ENCODE data around the gene ZNF70. TPM values are rescaled to one million over a fixed set of nuclear protein-coding genes. Genes with fewer than 3 reads are reported as not detected.

Gene ZNF70
- total RNA-seq, 1 donor from 2014 or later, result 7.8 TPM

DNA sequence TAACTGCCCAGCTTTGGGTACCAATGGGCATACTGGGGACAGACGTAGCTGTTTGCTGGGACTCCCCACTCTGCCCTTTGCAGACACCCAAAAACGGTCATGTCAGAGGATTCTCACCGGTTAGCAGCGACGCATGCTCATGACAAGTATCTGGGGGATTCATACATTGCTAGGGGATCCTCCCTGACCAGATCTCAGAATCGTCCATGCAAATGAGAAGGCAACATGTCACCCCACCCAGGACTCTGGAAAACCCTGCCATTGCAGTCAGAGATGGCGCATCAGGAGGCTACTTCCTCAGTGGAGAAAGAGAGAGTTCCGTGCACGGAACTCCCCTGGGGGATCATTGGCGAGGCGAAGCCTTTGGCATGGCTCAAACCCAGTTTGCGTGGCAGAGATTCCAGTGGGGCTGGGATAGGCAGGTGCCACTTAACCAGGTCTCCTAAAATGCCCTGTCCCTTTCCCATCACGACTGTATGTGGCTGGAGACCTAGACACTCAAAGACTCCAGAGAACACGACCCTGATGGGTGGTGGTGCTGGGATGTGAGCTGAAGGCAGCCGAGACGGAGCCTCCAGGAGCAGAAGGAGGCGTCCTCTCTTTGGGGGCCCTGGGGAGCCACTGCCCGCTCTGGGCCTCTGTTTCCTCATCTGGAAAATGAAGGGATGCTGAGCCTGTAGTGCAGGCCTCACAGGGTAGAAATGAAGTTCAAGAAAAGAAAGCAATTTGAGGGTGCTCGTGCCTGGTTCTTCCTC is 55.2 kb downstream of the ZNF70 start:
- DNase-seq (ENCODE audit: low spot score), result peak; percentile 69

DNA sequence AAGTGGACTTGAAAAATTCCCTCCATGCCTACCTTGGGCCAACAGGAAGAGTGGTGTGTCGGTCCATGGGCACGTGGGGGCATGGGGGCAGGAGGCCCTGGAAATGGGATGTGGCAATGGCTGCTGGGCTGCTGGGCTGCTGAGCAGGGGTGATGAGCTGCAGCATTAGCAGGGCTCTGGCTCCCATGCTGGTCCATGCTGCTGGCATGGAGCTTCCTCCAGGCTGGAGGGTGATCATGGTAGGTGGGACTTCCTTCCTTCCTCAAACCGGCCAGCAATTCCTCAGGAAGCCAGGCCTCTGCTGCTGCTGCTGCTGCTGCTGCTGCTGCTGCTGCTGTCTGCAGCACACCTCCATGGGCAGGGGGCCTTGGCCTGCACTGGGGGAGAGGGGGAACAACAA is 55.8 kb downstream of the ZNF70 start:
- peak; percentile 39 for DNase-seq (ENCODE audit: low spot score)

DNA sequence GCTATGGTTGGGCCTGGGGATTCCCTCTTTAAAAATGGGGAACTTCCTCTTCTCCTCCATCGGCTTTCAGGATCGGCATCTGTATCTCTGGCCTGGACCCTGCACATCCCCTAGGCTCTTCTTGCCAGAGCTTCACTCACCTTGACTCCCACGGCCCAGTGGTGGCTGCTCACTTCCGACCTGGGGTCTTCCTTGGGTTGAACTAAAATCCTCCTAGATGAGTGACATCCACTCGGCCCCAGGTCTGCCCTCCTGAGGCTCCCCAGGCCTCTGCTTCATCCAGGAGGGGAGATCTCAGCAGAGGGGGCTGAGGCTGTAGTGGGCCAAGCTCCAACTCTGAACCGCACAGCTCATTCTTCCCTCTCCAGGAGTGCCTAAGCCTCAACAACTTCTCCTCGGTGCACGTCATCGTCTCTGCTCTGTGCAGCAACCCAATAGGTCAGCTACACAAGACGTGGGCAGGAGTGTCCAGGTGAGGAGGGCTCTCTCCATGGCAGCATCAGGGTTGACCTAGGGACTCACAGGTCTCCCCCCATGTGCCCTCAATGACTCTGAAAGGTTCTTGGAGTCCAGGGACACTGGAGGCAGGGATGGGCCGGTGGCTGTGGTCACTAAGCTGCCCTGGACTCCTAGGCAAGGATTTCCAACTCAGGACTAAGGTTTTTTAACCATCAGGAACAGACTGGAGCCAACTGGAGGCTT is 56.8 kb downstream of the ZNF70 start:
- DNase-seq (ENCODE audit: low spot score), result peak; percentile 81

DNA sequence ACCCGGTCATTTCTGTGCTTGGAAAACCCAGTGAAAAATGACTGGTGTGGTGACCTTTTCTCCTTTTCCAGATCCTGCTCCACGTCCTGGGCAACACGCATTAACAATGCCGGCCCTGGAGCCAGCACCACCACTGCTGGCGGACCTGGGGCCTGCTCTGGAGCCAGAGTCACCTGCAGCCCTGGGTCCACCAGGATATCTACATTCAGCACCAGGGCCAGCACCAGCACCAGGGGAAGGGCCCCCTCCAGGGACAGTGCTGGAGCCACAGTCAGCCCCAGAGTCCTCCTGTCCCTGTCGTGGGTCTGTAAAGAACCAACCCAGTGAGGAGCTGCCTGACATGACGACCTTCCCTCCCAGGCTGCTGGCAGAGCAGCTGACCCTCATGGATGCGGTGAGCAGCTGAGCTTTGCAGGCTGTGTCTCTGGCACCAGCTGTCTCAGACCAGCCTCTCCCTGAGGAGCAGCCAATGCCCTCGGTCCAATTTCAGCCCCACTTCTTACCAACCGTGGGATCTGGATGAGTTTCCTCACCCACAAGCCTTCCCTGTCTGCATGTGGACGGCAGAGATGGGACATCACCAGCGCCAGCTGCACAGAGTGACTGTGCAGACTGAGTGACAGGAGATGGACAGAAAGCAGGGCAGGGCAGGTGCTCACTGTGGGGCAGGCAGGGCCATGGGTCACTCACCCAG is 58.2 kb downstream of the ZNF70 start:
- DNase-seq (ENCODE audit: low spot score), result peak; percentile 71

DNA sequence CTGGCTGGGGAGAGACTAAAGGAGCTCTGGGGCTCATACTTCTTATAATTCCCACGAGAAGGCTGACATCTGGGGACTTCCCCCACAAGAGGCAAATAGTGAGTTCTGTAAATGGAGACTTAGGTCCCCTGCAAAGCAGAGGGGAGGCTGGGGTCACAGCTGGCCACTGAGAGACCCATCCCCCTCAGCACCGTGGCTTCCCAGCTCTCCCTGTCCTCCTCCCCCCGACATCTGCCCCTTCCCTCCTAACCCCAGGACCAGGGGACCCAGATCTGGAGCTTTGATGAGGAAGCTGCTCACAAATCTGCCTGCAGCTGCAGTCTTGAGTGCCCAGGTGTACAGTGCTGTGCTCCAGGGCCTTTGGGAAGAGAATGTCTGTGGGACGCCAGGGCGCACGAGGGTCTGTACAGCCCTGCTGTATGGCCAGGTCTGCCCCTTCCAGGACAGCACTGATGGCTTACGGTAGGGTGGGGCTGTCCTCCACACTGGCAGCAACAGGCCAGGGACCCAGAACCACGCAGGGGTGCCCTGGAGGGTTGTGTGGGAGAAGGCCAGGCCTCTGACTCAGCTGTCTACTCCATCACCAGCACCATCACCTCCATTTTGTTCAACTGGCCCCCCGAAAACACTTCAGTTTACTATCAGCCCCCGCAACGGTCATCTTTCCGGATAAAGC is 59.0 kb downstream of the ZNF70 start:
- peak; percentile 62 for DNase-seq (ENCODE audit: low spot score)

DNA sequence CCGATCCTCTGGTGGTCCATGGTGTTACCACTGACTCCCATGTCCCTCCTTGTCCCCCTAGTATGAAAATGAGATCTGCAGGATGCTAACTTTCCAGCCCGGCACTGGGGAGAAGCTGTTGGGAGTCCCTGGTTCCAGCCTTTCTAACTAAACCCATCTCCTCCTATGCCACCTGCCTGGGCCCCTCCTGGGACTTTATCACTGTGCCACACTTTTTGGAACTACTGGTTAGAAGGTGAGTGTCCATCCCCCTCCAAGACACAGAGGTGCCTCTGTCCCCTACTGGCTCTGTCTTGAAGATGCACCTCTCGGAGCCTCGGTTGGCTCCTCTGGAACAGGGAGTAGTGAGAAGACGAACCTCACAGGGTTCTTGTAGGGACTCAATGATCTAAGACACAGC is 60.2 kb downstream of the ZNF70 start, which contains the start of gene RGL4:
Gene RGL4, plus strand, starts transcription at position 301 of the 400 bp plus-strand sequence. CDS start 1,018 bp downstream, outside the sequence.
- DNase-seq (ENCODE audit: low spot score), result peak; percentile 45

DNA sequence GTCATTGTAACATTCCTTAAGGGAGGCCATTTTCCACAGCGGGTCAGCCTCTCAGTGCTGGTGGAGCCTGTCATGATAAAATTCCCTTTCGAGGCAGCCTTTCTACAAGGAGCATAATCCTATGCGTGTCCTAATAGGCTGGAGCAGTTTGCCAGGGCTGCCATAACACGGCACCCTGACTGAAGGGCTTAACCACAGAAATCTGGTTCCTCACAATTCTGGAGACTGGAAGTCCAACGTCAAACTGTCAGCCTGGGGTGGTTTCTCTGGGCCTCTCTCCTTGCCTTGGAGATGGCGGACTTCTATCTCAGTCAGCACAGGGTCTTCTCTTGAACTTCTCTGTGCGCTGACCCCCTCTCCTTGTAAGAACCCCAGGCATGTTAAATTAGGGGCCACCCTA is 61.5 kb downstream of the ZNF70 start:
- peak; percentile 53 for DNase-seq (ENCODE audit: low spot score)

Other genes starting within 250 kb of the ZNF70 start
- gene IGLL1, start 170.8 kb downstream of the ZNF70 start, total RNA-seq, result not detected
- gene DRICH1, start 118.8 kb downstream of the ZNF70 start, total RNA-seq, result 0.39 TPM
- 1.5 TPM for gene RGL4, start 60.1 kb downstream of the ZNF70 start, total RNA-seq
- not detected for gene VPREB3, start 3.3 kb upstream of the ZNF70 start, total RNA-seq
- gene C22orf15, start 11.9 kb upstream of the ZNF70 start, total RNA-seq, result not detected
- 357 TPM for gene CHCHD10, start 16.9 kb upstream of the ZNF70 start, total RNA-seq
- gene MMP11, start 21.7 kb upstream of the ZNF70 start, total RNA-seq, result 5.7 TPM
- gene SMARCB1, start 35.9 kb upstream of the ZNF70 start, total RNA-seq, result 70.7 TPM
- 1.4 TPM for gene DERL3, start 87.9 kb upstream of the ZNF70 start, total RNA-seq
- gene SLC2A11, start 106.8 kb upstream of the ZNF70 start, total RNA-seq, result 8.4 TPM
- 319 TPM for gene MIF, start 143.3 kb upstream of the ZNF70 start, total RNA-seq
- 3.8 TPM for gene GSTT2B, start 210.1 kb upstream of the ZNF70 start, total RNA-seq
- gene DDTL, start 215.8 kb upstream of the ZNF70 start, total RNA-seq, result 1.2 TPM
- 116 TPM for gene DDT, start 223.3 kb upstream of the ZNF70 start, total RNA-seq
- gene GSTT2, start 229.0 kb upstream of the ZNF70 start, total RNA-seq, result not detected

Data from mesenteric fat pad (tissue), 1 donor.